Subcutaneous adipose tissue (tissue), 4 donors: ENCODE measurements around the gene CRYBA4. TPM values are rescaled to one million over a fixed set of nuclear protein-coding genes. Genes with fewer than 3 reads are reported as not detected.

Experiments used
- total RNA-seq, 4 donors: library from RNA; depleted of rRNA; stranded (reverse); fragments of >200 nt; gene quantifications; one replicate each; pipeline ENCODE4 v1.1.0, GENCODE V29; 2016
- TF ChIP-seq, protein P1 (sequence below): fragments of 450-650 bp; IDR thresholded peaks from one replicate; pipeline ENCODE4 v1.5.1; 2016; ENCODE audit warnings: low read depth, mild to moderate bottlenecking, control low read depth, antibody characterized with exemption, moderate library complexity

Gene CRYBA4
- total RNA-seq, 4 donors from 2014 or later: not detected

DNA sequence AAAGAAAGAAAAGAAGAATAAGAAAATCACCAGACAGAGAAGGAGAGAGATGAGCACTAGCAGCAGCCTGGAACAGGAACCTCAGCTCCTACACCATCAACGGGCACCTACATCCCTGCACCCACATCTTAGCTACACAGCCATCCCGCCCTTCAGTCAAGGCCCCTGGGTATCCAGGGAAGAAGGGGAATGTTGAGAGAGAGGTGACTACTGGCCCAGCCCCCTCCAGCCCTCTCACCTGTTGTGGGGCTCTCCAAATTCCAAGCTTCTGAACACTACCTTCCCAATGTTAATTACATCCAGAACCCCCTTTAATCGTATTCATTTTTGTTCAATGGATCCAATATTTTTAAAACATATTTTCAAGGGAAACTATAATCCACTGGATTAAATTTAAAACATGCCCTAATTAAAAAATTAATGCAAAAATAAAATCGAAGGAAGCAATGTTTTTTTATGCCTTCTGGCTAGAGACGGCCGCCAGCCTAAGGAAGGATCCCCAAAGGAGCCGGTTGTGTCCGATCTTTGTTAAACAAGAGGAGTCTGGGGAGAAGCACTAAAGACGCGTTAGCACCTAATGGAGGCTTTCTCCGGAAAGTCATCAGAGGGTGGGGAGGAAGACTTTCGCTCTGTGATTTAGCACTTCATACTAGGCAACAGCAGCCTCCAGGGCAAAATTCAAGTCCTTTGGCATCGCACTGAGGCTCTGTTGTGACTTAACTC, 41.4 kb upstream of the CRYBA4 start:
- TF ChIP-seq, protein P1, sequence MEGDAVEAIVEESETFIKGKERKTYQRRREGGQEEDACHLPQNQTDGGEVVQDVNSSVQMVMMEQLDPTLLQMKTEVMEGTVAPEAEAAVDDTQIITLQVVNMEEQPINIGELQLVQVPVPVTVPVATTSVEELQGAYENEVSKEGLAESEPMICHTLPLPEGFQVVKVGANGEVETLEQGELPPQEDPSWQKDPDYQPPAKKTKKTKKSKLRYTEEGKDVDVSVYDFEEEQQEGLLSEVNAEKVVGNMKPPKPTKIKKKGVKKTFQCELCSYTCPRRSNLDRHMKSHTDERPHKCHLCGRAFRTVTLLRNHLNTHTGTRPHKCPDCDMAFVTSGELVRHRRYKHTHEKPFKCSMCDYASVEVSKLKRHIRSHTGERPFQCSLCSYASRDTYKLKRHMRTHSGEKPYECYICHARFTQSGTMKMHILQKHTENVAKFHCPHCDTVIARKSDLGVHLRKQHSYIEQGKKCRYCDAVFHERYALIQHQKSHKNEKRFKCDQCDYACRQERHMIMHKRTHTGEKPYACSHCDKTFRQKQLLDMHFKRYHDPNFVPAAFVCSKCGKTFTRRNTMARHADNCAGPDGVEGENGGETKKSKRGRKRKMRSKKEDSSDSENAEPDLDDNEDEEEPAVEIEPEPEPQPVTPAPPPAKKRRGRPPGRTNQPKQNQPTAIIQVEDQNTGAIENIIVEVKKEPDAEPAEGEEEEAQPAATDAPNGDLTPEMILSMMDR: no peak

DNA sequence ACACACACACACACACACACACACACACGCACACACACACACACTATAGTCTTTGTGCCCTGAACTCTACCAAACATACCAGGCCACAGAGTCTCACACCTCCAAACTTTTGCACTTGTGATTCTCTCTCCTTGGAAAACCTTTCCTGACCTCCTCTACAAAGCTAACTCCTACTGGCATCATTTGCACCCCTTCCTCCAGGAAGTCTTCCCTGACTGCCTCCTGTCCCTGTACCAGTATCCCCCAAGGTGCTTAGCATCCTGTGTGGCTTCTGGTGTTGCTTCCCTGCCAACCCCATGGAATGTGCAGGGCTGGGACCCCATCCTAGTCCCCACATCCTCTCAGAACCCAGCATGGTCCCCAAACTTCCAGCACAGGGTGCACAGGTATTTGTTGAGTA, 40.7 kb upstream of the CRYBA4 start:
- TF ChIP-seq, protein P1: no peak

DNA sequence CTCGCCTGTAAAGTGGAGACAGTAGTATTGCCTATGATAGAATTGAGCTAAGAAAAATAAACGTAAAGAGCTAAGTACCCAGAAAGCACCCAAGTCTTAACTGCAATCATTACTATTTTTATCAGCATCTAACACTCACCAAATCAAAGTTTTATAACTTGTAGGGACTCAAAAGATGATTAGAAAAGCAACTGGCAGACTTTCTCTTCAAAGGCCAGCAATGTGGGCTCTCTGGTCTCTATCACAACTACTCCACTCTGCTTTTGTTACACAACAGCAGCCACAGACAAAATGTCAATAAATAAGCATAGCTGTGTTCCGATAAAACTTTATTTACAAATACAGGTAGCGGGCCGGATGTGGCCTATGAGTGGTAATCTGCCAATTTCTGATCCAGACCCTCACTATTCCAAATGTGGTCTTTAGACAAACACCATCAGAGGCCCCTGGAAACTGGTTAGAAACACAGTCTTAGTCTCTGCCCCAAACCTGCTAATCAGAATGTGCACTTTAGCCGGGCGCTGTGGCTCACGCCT, 40.1 kb upstream of the CRYBA4 start:
- TF ChIP-seq, protein P1: no peak

DNA sequence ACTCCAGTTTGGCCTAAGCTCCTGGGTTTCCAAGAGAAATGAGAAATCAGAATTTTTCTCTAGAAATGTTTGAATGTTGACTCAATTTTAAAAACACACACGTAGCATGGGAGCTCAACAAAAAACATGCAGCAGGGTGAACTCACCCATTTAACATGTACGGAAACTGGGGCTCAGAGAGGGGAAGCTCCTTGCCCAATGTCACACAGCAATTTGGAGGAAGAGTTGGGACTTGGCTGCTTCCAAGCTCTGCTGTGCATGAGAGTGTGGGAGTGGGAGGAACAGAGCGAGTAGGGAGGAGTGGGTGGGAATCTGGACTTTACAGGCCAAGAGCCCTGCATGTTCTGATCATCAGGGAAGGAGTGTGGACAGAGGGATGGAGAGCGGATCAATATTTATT, 37.8 kb upstream of the CRYBA4 start:
- TF ChIP-seq, protein P1: no peak

DNA sequence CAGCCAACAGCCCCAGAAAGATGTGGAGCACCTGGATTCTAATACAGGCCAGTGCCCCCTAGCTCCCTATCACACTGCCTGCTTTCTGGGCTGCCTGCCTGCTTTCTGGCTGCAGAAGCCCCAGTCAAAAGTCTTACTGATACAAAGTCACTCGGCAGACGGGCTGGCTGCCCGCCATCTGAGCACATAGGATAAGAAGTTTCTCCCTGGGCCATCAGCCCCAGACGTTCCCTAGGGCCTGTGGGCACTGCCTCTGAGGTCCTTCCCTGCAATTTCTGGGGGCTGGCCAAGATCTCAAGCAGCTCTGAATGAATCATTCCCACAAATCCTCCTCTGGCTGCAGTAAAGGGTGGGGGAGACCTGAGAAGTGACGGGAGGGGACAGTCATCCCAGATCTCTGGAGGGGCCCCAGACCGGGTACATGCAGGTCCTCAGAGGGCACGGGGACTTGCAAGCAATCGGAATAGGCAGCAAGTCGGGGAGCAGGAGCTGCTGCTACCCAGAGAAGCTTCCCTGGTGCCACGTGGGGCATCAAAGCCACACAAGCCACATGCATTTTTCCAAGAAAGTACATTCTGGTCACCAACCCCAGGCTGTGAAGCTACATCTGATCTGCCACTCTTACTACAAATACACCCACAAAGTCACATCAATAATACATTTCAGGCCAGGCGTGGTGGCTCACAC, 36.5 kb upstream of the CRYBA4 start:
- TF ChIP-seq, protein P1: no peak

DNA sequence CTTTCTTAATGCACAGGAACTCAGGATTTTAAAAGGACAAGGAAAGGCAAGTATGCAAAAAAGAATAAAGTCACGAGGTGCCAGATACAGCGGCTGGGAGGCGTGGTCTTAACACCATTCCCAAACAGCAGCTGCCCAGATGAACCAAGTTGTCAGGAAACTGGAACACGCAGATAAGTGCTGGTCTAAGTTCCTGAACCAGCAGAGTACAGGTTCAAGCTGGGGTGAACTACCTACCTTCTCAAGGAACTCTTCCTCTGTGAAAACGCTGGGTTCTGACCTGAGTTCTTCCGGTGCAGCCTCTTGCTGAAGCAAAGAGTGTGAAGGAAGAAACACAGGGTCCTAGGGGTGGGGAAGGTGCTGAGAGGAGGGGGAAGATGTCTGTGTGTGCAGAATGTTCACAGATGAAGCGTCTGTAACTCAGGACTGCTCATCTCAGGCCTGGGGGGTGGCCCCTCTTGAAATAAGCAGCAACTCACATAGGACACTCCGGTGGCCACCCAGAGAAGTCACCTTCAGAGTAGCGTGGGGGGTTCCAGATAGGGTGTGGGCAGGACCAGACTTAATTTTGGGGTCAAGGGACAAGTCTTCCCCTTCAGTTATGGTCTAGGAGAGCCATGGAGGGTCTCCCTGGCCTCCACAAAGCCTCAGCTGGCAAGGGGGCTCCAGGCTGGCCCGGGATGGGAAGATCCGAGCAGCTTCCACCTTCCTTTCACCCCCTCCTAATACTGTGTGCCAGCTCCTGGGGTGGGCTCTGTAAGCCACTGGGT, 35.0 kb upstream of the CRYBA4 start:
- TF ChIP-seq, protein P1: no peak

DNA sequence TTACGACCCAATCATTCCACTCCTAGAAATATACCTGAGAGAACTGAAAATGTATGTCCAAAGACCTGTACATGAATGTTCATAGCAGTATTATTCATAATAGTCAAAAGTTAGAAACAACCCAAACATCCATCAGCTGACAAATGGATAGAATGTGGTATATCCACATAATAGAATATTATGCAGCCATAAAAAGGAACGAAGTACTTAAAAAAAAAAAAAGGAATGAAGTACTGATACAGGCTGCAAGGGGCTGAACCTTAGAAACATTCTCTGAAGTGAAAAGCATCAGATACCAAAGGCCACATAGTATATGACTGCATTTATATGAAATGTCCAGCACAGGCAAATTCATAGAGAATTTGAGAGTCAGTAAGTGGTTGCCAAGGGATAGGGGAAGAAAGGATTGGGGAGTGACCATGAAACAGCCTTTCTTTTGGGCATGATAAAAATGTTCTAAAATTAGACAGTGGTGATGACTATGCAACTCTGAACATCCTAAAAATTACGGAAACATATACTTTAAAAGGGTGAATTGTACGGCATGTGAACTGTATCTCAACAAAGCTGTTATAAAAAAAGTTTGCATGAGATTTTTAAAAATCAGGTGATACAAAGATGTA, 33.7 kb upstream of the CRYBA4 start:
- TF ChIP-seq, protein P1: no peak
